Vagina (tissue), 2 donors: Measurements from ENCODE around the gene KIAA1671. TPM values are rescaled to one million over a fixed set of nuclear protein-coding genes. Genes with fewer than 3 reads are reported as not detected.
A peak's percentile ranks its signal among the peaks of the same experiment; 100 is the strongest.
"Not testable (repeated sequence)": the region's sequence is repeated elsewhere in the genome, so short reads cannot be mapped to it uniquely, and the experiment has no call there.

ENCODE experiments used
- DNase-seq, 2 donors: peaks; one replicate each; pipeline ENCODE4 v3.0.0-alpha.2; 2017; ENCODE audit errors: extremely low spot score in 2 of 2
- H3K27ac ChIP-seq: fragments of 200-600 bp; sonication (generic); one replicate; pipeline ENCODE4 v1.5.1; 2019
- H3K27me3 ChIP-seq: fragments of 200-600 bp; sonication (generic); one replicate; pipeline ENCODE4 v1.5.1; 2019
- H3K36me3 ChIP-seq, 2 donors: fragments of 200-600 bp; sonication (generic); one replicate each; pipeline ENCODE4 v1.5.1; 2017 to 2019
- H3K4me1 ChIP-seq: fragments of 200-600 bp; sonication (generic); one replicate; pipeline ENCODE4 v1.5.1; 2019
- H3K4me3 ChIP-seq, 2 donors: fragments of 200-600 bp; sonication (generic); 1 replicate in 1 of 2; 2 replicates in 1 of 2; pipeline ENCODE4 v1.5.1; 2016 to 2019
- H3K9me3 ChIP-seq: fragments of 200-600 bp; sonication (generic); one replicate; pipeline ENCODE4 v1.5.1; 2019
- POLR2A ChIP-seq, 2 donors: fragments of 450-650 bp; IDR thresholded peaks; one replicate each; pipeline ENCODE4 v1.6.1; 2017; ENCODE audit warnings: antibody characterized with exemption in 2 of 2, mild to moderate bottlenecking in 2 of 2, moderate library complexity in 2 of 2
- POLR2AphosphoS5 ChIP-seq, 2 donors: sonication (generic); formaldehyde crosslinking; IDR thresholded peaks; one replicate each; pipeline ENCODE4 v1.9.0; 2017; ENCODE audit warnings: antibody characterized with exemption in 2 of 2, mild to moderate bottlenecking in 2 of 2, low read depth in 1 of 2; ENCODE audit not compliant: insufficient read depth in 1 of 2
- intact Hi-C: fragments of 100-400 bp; cut with DNase I; formaldehyde crosslinking; loops from one replicate; pipeline ENCODE4 v1.15.1; 2023
- total RNA-seq: library from RNA; depleted of rRNA; stranded (reverse); fragments of >200 nt; gene quantifications from one replicate; pipeline ENCODE4 v1.2.3, GENCODE V29; 2016
- TF ChIP-seq, protein P1 (sequence below), 3 experiments: fragments of 450-650 bp in 2 of 3; fragments of 200-600 bp in 1 of 3; sonication (generic) in 1 of 3; IDR thresholded peaks; one replicate each; pipeline ENCODE4 v1.5.1; 2017 to 2019; ENCODE audit warnings: antibody characterized with exemption in 3 of 3, mild to moderate bottlenecking in 2 of 3, moderate library complexity in 2 of 3

Gene KIAA1671
- total RNA-seq: 54.0 TPM

DNA sequence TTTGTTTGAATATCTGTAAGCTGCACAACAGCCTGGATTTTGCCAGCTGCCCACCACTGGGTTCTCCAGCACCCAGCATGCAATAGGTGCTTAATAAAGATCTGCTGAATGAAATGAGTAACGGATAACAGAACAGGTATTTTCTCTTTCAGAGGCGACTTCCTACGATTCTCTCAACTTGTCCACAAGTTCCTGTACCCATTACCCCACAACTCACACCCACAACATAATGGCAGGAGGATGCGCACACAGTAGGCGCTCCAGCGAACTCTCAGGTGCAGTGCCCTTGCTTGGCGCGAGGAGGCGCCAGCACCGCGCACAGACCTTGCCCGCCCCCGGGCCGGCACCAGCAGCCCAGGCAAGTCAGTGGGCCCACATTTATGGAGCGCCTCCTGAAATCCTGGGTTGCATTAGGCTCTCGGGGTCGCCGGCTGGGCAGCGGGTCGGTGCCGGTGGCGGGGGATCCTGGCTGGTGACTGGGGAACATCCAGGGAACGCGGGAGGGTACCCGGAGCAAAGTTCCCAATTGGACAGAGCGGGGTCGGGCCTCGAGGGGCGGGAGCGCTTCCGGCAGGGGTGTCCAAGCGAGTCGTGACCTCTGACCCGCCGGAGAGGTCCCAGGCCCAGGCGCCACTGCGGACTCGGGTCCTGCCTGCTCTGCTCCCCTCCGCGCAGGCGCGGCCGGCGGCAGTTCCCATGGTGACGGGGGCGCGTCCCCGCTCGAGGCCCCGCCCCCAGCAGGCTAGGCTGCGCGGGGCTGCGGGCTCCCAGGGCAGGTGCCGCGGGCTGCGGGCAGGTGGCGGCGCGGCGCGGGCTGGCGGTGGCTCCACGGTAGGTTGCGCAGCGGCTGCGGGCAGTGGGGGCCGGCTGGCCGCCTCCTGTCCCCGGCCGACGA lies at the start of gene KIAA1671:
Gene KIAA1671 (plus strand): TSS at position 775 of the 895 bp plus-strand sequence. CDS start 75,284 bp downstream, outside the sequence.
- Histone ChIP-seq H3K27ac (peak within 1 kb of the TSS; percentile 84), H3K4me1 (peaks cover 22% of the 10 kb centered on the region), H3K27me3 (no peaks in the 10 kb centered on the region), H3K4me3 (peak within 1 kb of the TSS; percentile 79 to 81), H3K36me3 (no peaks in the 10 kb centered on the region), H3K9me3 (no peaks in the 10 kb centered on the region)
- TF ChIP-seq POLR2A (IDR thresholded peaks at IDR 0.05) (peak in 1 of 2 donors; percentile 66), POLR2AphosphoS5 (IDR thresholded peaks at IDR 0.05; ENCODE audit: insufficient read depth in 1 of 2, low read depth in 1 of 2) (peak in 1 of 2 donors; percentile 18)
- TF ChIP-seq, protein P1, sequence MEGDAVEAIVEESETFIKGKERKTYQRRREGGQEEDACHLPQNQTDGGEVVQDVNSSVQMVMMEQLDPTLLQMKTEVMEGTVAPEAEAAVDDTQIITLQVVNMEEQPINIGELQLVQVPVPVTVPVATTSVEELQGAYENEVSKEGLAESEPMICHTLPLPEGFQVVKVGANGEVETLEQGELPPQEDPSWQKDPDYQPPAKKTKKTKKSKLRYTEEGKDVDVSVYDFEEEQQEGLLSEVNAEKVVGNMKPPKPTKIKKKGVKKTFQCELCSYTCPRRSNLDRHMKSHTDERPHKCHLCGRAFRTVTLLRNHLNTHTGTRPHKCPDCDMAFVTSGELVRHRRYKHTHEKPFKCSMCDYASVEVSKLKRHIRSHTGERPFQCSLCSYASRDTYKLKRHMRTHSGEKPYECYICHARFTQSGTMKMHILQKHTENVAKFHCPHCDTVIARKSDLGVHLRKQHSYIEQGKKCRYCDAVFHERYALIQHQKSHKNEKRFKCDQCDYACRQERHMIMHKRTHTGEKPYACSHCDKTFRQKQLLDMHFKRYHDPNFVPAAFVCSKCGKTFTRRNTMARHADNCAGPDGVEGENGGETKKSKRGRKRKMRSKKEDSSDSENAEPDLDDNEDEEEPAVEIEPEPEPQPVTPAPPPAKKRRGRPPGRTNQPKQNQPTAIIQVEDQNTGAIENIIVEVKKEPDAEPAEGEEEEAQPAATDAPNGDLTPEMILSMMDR (IDR thresholded peaks at IDR 0.05): peak; percentile 91 to 100 (median 95)
- no peak for DNase-seq
- intact Hi-C loops: loop anchor here (5.0 kb wide), 1 partner anchor 95 kb away; no protein-coding TSS in a partner anchor

DNA sequence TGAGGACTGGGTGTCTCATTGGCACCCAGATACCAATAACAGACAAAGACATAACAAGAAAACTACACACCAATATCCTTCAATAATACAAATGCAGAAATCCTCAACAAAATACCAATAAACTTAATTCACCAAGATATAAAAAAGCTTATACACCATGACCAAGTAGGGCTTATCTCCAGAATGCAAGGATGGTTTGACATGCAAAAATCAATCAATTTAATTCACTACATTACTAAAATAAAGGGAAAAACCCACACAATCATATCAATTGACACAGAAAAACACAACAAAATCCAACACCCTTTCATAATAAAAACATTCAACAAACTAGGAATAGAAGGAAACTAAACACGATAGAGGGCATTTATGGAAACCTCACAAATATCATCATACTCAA lies 46.6 kb upstream of the KIAA1671 start:
- intact Hi-C loops: no loop called here
- Histone ChIP-seq H3K4me1 (no peaks in the 10 kb centered on the region), H3K27ac (no peak overlapping the region), H3K27me3 (no peaks in the 10 kb centered on the region), H3K9me3 (no peaks in the 10 kb centered on the region), H3K4me3 (no peak overlapping the region), H3K36me3 (peaks cover 0 to 9% of the 10 kb centered on the region in 2 donors)
- DNase-seq: no peak
- no peak for TF ChIP-seq POLR2A (IDR thresholded peaks at IDR 0.05)
- TF ChIP-seq, protein P1 (IDR thresholded peaks at IDR 0.05): no peak
- TF ChIP-seq POLR2AphosphoS5 (IDR thresholded peaks at IDR 0.05; ENCODE audit: insufficient read depth in 1 of 2, low read depth in 1 of 2): no peak

DNA sequence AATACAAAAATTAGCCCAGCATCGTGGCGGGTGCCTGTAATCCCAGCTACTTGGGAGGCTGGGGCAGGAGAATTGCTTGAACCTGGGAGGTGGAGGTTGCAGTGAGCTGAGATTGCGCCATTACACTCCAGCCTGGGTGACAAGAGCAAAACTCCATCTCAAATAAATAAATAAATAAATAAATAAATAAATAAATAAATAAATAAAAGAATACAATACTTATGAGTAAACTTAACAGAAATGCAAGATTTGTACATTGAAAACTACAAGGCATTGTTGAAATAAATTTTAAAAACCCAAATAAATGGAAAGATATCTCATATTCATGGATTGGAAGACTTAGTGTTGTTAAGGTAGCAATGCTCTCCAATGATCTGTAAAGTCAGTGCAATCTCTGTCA lies 45.4 kb upstream of the KIAA1671 start:
- H3K27me3 ChIP-seq, H3K27ac ChIP-seq: not testable (repeated sequence)

DNA sequence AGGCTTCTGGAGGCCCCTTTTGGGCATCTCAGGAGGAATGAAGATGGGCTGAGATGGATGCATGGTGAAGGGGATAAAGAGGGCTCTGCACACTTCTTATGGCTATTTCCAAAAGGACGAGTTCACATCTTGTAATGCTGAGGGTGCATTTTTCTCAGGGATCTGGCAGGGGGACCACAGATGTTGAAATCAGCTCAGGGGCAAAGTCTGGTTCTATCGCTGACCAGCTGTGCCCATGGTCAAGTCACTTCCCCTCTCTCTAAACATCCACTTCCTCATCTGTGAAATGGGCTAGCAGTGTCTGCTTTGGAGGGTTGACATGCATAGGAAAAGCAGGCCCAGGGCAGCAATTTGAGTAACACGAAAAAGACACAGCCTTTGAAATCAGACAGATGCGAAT lies 32.5 kb upstream of the KIAA1671 start:
- H3K4me1 ChIP-seq: no peaks in the 10 kb centered on the region
- no peaks in the 10 kb centered on the region for H3K9me3 ChIP-seq
- no peak overlapping the region for H3K4me3 ChIP-seq
- no peaks in the 10 kb centered on the region for H3K27me3 ChIP-seq
- no peak for TF ChIP-seq POLR2A (IDR thresholded peaks at IDR 0.05)
- TF ChIP-seq POLR2AphosphoS5 (IDR thresholded peaks at IDR 0.05; ENCODE audit: insufficient read depth in 1 of 2, low read depth in 1 of 2): no peak
- TF ChIP-seq, protein P1 (IDR thresholded peaks at IDR 0.05): no peak
- intact Hi-C loops: no loop called here
- no peak for DNase-seq
- no peak overlapping the region for H3K27ac ChIP-seq
- H3K36me3 ChIP-seq: no peaks in the 10 kb centered on the region

More for the DNA sequence above, 45.4 kb upstream of the KIAA1671 start:
- H3K9me3 ChIP-seq, DNase-seq, H3K4me3 ChIP-seq, H3K4me1 ChIP-seq, intact Hi-C loops, H3K36me3 ChIP-seq: not testable (repeated sequence)

DNA sequence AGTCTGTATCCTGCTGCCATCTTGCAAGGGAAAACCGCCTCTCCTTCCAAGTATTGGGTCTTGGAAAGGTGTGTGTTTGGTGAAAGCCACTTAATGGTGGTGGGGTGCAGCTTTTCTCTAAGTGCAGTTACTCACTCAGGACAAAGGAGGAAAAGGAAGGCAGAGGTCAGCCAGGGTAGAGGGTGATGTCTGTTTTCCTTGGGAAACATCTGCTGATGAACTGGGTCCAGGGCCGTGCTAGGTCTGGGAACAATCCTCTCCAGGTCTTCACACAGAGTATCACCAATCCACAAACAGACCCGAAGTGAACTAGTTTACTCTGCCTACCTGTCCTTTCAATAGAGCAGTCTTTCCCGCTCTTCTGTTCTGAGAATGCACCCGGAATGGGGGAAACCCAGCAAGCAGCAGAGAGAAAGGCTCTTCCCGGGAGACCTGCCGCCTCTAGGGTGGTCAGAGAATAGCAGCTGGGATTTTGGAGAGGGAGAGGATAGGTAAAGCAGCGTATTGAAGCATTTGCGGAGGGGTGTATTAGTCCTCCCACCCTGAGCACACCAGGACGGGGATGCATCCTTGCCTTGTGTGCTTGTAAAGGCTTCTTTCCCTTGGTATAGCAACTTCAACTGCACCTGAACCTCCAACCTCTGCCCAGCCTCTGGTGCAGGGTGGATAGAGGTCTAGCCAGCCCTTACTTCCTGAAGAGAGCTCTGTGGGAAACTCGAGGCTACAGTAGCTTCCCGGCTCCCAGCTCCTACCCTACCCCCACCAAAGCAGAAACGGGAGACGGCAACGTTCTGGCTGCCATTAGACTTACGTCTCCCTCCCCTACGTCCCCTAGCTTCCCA lies 26.7 kb upstream of the KIAA1671 start:
- TF ChIP-seq POLR2A (IDR thresholded peaks at IDR 0.05): no peak
- TF ChIP-seq, protein P1 (IDR thresholded peaks at IDR 0.05): no peak
- no peak for TF ChIP-seq POLR2AphosphoS5 (IDR thresholded peaks at IDR 0.05; ENCODE audit: insufficient read depth in 1 of 2, low read depth in 1 of 2)
- H3K27me3 ChIP-seq: no peaks in the 10 kb centered on the region
- no peak overlapping the region for H3K4me3 ChIP-seq
- intact Hi-C loops: no loop called here
- no peaks in the 10 kb centered on the region for H3K9me3 ChIP-seq
- H3K27ac ChIP-seq: no peak overlapping the region
- no peaks in the 10 kb centered on the region for H3K4me1 ChIP-seq
- H3K36me3 ChIP-seq: no peaks in the 10 kb centered on the region
- DNase-seq: no peak
